IMR-90 (cell line): Measurements from ENCODE around the gene CWC27. TPM values are rescaled to one million over a fixed set of nuclear protein-coding genes. Genes with fewer than 3 reads are reported as not detected.

Experiments used
- ELK1 ChIP-seq: fragments of 150-350 bp; IDR thresholded peaks from 2 replicates; pipeline ENCODE4 v1.6.1; 2016; ENCODE audit warnings: low read depth, mild to moderate bottlenecking, low read length, moderate library complexity, borderline replicate concordance
- MXI1 ChIP-seq: IDR thresholded peaks from 2 replicates; pipeline ENCODE4 v1.6.1; 2012; ENCODE audit warnings: low read depth, mild to moderate bottlenecking, low read length, moderate library complexity, borderline replicate concordance
- polyA plus RNA-seq, 3 experiments: library from polyadenylated mRNA; depleted of rRNA; stranded (reverse); fragments of >200 nt; gene quantifications; 2 replicates each; pipeline ENCODE4 v1.2.3, GENCODE V29; 2012; ENCODE audit warnings: low replicate concordance in 1 of 3
- total RNA-seq: library from RNA; depleted of rRNA; stranded (reverse); fragments of >200 nt; gene quantifications from 2 replicates; pipeline ENCODE4 v1.2.3, GENCODE V29; 2012

CWC27 gene
- total and polyA plus RNA-seq, 2 of the 4 experiments (the other 2 are of a cell fraction): 13.3 to 17.1 TPM

- no peak for TF ChIP-seq ELK1
- no peak for TF ChIP-seq MXI1
Observed at GRCh38 chr5:65035211-65036206, 266.8 kb downstream of the CWC27 start (continued).
